NCI-H2029 (cell line): ENCODE measurements around the gene TRIO.

Experiments
- DNase-seq: peaks from one replicate; lab custom pipeline; 2025; lab: John Stamatoyannopoulos, UW

TRIO gene

GRCh38 chr5:14395411-14395810 lies 252.3 kb downstream of the TRIO start:
- DNase-seq, result peak; percentile 41

DNA sequence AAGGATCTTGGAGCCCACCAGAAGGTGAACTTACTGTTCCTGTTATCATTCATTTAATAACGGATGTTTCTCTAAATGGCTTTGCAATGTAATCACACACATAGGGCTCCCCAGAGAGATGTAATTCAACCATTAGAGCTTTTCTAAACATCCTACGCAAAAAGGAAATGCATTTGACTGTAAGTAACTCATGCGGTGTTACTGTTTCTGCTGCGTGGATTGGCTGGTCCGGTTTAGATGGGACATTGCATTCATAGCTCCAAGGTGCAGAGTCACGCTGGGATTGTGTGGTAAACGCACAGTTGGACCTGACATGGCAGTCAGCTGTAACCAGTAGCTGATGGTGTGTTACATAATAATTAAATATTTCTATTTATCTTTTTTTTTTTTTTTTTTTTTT lies 252.9 kb downstream of the TRIO start:
- no peak for DNase-seq

DNA sequence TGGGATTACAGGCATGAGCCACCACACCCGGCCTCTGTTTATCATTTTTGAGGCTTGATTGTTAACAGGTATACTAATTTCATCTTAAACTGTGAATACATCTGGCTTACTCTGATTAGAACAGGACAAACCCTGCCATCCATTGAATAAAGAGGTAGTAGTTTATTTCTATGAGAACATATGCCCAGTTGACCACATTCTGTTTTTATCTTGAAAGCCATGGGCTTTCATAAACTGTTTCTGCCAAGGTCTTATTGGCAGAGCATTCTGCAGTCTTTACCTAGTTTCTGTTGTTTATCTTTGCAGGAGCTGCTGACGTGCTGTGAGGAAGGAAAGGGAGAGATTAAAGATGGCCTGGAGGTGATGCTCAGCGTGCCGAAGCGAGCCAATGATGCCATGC lies 253.6 kb downstream of the TRIO start:
- no peak for DNase-seq

DNA sequence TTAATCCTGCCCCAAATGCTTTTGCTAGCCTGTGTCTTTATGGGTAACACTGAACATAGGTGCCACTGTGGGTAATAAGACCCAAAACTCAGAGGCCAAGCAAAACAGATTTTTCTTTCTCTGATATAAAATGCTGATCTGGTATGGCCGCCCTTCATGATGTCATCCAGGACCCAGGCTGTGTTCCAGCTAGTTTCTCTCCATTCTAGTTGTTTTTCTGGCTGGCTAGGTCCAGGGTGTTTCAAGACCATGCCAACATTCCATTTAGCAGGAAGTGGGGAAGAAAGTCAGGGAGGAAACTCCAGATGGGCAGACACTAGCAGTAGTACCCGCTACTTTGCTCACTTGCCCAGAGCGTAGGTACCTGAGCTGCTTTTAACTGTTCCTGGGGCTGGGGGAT lies 254.6 kb downstream of the TRIO start:
- DNase-seq, result no peak

DNA sequence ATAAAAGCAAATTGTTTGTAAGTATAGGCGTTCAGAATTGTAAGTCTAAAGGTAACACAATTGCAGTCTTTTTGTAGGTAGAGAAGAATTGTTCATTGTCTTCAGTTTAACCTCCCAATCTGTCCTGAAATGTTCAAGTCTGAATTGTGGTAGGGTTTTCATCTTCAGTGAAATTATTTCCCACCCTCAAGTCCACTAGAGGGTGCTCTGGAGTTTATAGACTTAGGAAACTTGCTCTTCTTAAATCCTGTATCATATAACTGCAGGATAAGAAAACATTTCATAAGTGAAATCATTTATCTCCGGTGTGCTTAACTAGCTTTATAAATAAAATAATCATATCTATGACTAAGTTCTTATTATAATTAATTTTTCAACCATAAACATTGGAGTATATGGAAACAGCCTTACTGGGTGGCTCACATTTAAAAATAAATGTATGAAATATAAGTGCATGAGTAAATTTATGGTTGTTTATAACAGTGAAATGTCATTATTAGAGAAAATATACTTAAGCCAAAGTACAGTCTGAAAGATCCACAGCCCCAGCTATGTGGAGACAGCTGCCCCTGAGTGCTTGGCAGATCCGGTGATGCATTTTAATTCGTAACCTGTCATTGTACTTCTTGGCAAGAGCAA lies 256.0 kb downstream of the TRIO start:
- DNase-seq, result peak; percentile 18

DNA sequence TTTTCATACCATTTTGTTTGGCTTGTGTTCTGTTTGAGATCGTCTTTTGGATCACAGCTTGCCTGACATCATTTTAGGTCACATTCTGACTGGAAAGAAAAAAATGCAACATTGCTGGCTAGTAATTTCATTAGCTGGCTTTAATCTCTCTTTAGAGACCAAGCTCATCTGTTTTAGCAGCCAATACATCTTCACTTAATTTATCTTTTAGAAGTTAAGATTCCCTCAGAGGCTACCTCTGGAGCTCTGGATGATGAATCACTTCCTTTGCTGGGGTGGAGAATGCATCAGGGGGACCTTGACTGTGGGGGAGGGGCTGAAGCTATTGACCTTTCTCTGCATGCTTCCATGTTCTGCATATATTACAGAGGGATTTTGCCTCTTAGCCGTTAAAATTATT lies 256.9 kb downstream of the TRIO start:
- DNase-seq, result no peak

- DNase-seq, result no peak
Measured at GRCh38 chr5:14400611-14401010, 257.5 kb downstream of the TRIO start.

- DNase-seq, result no peak
Measured at GRCh38 chr5:14401639-14402038, 258.5 kb downstream of the TRIO start.

DNA sequence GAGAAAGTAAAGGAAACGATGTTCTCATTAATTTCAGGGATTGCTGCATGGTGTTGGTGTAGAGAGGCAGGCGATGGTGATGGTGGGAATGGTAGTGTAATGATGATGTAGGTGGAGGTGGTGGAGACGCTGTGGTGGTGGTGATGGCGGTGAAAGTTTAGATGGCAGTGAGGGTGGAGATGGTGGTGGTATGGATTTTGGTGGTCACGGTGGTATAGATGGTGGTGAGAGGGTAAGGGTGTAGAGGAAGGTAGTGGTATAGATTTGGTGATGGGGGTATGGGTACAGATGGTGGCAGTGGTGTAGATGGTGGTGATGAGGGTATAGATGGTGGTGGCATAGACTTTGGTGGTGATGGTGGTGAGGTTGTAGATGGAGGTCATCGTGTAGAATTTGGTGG lies 259.3 kb downstream of the TRIO start:
- no peak for DNase-seq

DNA sequence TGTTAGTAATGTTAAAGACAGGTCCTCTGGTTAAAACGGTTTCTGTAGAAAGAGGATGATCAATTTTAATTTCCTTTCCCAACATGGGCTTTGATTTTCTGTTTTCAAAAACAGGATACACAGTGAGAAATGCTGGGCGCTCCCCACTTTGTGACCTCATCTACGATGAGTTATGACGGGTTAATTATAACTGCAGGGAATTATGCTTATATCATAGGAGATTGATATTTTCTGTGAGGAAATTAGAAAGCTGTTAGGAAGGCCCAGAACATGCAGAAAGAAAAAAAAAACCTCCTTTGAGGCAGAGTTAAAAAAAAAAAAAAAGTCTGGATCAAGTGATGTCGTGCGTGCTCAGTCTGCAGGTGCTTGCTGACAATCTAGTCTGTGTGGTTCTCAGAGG lies 261.6 kb downstream of the TRIO start:
- DNase-seq, result no peak

DNA sequence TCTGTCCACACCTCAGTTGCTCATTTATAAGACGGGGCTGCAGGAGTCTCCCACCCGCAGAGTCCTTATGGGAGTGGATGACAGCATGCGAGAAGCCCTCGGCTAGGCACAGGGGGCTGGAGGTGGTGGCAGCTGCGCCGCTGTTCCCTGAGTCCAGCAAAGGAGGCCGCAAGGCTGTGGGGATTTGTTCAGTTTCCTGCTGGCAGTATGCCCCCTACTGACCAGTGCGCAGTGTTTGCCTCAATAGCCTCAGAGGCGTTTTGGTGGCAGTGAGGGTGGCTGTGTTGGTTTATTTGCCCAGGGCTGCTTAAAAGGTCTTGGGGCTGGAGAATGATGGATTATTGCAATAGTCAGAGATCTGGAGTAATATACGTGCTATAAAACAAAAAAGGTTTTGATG lies 262.1 kb downstream of the TRIO start:
- no peak for DNase-seq

- DNase-seq, result peak; percentile 20
Measured at GRCh38 chr5:14405706-14406553, 262.8 kb downstream of the TRIO start.

GRCh38 chr5:14406554-14406849 lies 263.4 kb downstream of the TRIO start:
- DNase-seq, result no peak

- no peak for DNase-seq
Measured at GRCh38 chr5:14407051-14407450, 263.9 kb downstream of the TRIO start.

DNA sequence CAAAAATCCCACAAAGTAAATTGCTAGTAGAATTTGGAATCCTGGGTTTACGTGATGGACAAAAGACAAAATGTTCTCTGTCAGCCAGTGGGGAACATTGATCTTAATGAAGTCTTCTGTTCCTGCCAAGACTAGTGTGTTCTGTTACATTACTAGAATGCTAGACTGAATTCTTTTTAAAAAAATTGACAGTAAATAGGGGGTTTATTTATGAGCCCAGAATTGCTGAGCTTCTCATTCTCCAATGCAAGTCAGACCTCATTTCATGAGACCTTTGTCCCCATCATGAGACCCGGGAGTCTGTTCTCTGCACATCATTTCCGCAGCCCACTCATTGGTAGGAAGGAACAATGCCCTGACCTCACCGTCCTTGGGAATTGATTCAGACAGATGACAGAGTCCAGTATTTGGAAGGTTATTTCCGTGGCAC lies 264.6 kb downstream of the TRIO start:
- no peak for DNase-seq

- no peak for DNase-seq
Measured at GRCh38 chr5:14408969-14409586, 265.9 kb downstream of the TRIO start.

DNA sequence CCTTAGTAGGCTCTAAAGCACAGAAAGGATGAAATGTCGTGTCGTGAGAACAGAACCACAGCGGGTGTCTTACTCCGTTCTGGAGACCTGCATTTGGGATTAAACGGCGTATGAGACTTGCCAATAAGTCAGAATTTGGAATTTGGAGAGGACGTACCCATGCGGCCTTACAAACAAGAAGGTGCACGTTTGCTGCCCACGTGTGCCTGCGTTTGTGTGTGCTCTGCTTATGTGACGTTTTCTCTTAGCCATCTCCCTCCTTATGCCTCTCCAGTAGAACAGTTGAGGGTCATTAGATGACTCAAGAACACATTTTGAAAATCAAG lies 266.9 kb downstream of the TRIO start:
- no peak for DNase-seq

- DNase-seq, result no peak
Measured at GRCh38 chr5:14410394-14411201, 267.5 kb downstream of the TRIO start.

- no peak for DNase-seq
Measured at GRCh38 chr5:14411216-14411615, 268.1 kb downstream of the TRIO start.

GRCh38 chr5:14413331-14413750 lies 270.2 kb downstream of the TRIO start:
- DNase-seq, result no peak

- DNase-seq, result no peak
Measured at GRCh38 chr5:14414007-14414406, 270.9 kb downstream of the TRIO start.

DNA sequence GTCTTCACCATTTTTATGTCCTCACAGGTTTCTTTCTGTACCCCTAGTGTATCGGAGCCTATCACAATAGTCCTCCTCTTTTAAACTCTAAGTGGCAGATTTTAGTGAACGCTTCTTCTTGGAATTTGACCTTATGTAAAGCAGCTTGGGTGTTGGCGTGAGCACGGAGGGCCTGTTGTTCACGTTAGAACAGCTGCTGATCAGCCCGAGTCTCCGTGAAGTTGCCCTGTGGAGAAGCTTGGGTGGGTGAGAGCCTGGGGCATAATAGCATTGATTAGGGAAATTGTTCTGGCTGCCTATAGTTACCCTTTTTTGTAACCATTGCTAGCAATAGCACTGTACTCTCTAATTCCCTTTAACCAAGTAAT lies 271.5 kb downstream of the TRIO start:
- DNase-seq, result no peak
